ENCODE measurements around the gene MOBP. TPM values are rescaled to one million over a fixed set of nuclear protein-coding genes. Genes with fewer than 3 reads are reported as not detected.

The MOBP gene
- total RNA-seq, 1 experiment from 2014 or later: not detected

- RAD21 ChIA-PET (ENCODE audit: low non-redundant PET in 1 of 2, low total read pairs in 2 of 2, uncharacterized antibody in 2 of 2, unreplicated experiment in 2 of 2): no interaction called here
- POLR2A ChIA-PET: no interaction called here
- peaks cover 0 to 9% of the 10 kb centered on the region in 2 experiments; a peak in 1 of 4 replicates for H3K4me1 ChIP-seq (ENCODE audit: control insufficient read depth in 1 of 2, insufficient read depth in 2 of 2, low read length in 2 of 2)
- no peak for ATAC-seq
- DNase-seq (ENCODE audit: low read depth, low spot score): no peak
- CTCF ChIA-PET: no interaction called here
- no peak for TF ChIP-seq TCF7L2 (IDR thresholded peaks at IDR 0.05; ENCODE audit: borderline replicate concordance, extremely low read depth, insufficient read depth, insufficient read length)
- TF ChIP-seq SRF (IDR thresholded peaks at IDR 0.05; ENCODE audit: low read depth): no peak
- no peak for TF ChIP-seq POLR2A (IDR thresholded peaks at IDR 0.05; ENCODE audit: borderline replicate concordance, extremely low read depth, insufficient read depth, insufficient read length)
- no peak for TF ChIP-seq EZH2phosphoT487 (IDR thresholded peaks at IDR 0.05; ENCODE audit: borderline replicate concordance)
- no peak for TF ChIP-seq REST (IDR thresholded peaks at IDR 0.05; ENCODE audit: low read depth)
- no peak for TF ChIP-seq CEBPB (IDR thresholded peaks at IDR 0.05; ENCODE audit: low read depth)
- TF ChIP-seq POLR2AphosphoS5 (IDR thresholded peaks at IDR 0.05; ENCODE audit: low read depth, low read length): no peak
- intact Hi-C loops (cut with micrococcal nuclease): no loop called here
- H3K9me3 ChIP-seq (ENCODE audit: control insufficient read depth in 1 of 2, insufficient read depth in 1 of 2, low read depth in 1 of 2, low read length in 2 of 2): peaks cover 0 to 5% of the 10 kb centered on the region in 2 experiments; a peak in 1 of 4 replicates
- H3K9me2 ChIP-seq (ENCODE audit: insufficient read depth): no peaks in the 10 kb centered on the region
- H3K4me2 ChIP-seq (ENCODE audit: low read length): no peak overlapping the region
- no peak overlapping the region for H3K27ac ChIP-seq (ENCODE audit: low read depth, low read length)
- no peak overlapping the region for H2AFZ ChIP-seq (ENCODE audit: low read depth, low read length, poor library complexity, severe bottlenecking)
- H3K36me3 ChIP-seq (ENCODE audit: control insufficient read depth in 1 of 2, insufficient read depth in 2 of 2, low read length in 2 of 2): no peaks in the 10 kb centered on the region; a peak in 1 of 4 replicates
- no peaks in the 10 kb centered on the region for H3K27me3 ChIP-seq (ENCODE audit: insufficient read depth, low read length)
- no peak overlapping the region for H3K9ac ChIP-seq (ENCODE audit: low read length)
- H4K20me1 ChIP-seq (ENCODE audit: insufficient read depth): no peaks in the 10 kb centered on the region
- no TSS peak for BruUV-seq (replicated peaks)
- no peak overlapping the region for H3K4me3 ChIP-seq (replicated peaks in 1 of 2; ENCODE audit: low read depth in 1 of 2, low read length in 2 of 2)
- H3K79me2 ChIP-seq (ENCODE audit: insufficient read depth, low read length): no peaks in the 10 kb centered on the region
These were observed 62.1 kb downstream of the MOBP start for GRCh38 chr3:39529577-39529976.
